ENCODE measurements around the gene NFYC. TPM values are rescaled to one million over a fixed set of nuclear protein-coding genes. Genes with fewer than 3 reads are reported as not detected.

Gene NFYC
- total and polyA plus RNA-seq, 7 donors = 45.8 to 69.0 (median 58.6) TPM

DNA sequence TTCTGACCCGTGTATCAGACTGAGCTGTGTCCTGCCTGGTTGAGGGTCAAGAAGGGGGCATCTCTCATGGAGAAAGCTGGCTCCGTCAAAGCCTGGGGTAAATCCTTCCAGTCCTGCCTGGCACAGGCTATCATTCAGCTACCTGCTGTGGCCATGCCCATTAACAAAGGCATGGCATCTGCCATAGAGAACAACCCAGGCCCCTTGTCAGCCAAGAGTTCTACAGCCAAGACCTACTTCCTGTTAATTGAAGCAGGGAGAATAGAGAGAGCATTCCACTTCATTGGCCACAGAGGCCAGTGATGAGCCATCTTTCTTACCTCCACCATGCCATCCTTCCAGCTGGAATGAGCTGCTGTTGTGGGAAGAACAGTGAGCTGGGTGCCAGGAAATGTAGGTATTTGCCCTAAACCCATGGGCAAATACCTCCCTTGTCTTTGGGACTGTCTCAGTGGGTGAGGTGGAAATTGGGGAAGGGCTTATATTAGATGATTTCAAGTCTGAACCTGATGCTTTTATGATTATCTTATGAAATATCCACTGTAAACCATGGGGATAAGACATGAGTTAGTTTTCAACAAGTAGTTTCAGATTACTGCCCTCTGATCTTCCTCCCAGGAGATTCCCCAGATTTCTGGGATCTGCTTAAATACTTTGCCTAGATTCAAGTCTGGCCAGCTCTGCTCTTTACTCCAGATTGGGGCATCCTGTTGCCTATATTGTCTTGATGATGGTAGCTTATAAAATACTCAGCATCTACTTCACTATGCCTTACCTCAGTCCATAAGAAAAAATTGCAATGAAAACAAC lies 80.8 kb downstream of the NFYC start:
- Histone ChIP-seq H3K36me3 (ENCODE audit: insufficient read depth in 1 of 2, low read depth in 1 of 2) (peaks cover 0 to 56% of the 10 kb centered on the region in 2 donors), H3K4me3 (no peak overlapping the region), H3K27me3 (ENCODE audit: insufficient read depth in 3 of 3, low read length in 2 of 3) (no peaks in the 10 kb centered on the region), H3K27ac (no peak overlapping the region), H3K4me1 (peaks cover 24% of the 10 kb centered on the region), H3K9me3 (peaks cover 5% of the 10 kb centered on the region)
- DNase-seq (no peak), ATAC-seq (no peak)
- intact Hi-C loops (cut with DNase I) = loop anchor here (2.0 to 10.0 kb wide), 4 partner anchors 78 to 182 kb away; no protein-coding TSS in a partner anchor
- TF ChIP-seq, protein P1, sequence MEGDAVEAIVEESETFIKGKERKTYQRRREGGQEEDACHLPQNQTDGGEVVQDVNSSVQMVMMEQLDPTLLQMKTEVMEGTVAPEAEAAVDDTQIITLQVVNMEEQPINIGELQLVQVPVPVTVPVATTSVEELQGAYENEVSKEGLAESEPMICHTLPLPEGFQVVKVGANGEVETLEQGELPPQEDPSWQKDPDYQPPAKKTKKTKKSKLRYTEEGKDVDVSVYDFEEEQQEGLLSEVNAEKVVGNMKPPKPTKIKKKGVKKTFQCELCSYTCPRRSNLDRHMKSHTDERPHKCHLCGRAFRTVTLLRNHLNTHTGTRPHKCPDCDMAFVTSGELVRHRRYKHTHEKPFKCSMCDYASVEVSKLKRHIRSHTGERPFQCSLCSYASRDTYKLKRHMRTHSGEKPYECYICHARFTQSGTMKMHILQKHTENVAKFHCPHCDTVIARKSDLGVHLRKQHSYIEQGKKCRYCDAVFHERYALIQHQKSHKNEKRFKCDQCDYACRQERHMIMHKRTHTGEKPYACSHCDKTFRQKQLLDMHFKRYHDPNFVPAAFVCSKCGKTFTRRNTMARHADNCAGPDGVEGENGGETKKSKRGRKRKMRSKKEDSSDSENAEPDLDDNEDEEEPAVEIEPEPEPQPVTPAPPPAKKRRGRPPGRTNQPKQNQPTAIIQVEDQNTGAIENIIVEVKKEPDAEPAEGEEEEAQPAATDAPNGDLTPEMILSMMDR (IDR thresholded peaks at IDR 0.05) = no peak
- WGBS, 3 donors = 55 to 78% (median 75%) methylated on average over 2 of the region's 2 CpGs

DNA sequence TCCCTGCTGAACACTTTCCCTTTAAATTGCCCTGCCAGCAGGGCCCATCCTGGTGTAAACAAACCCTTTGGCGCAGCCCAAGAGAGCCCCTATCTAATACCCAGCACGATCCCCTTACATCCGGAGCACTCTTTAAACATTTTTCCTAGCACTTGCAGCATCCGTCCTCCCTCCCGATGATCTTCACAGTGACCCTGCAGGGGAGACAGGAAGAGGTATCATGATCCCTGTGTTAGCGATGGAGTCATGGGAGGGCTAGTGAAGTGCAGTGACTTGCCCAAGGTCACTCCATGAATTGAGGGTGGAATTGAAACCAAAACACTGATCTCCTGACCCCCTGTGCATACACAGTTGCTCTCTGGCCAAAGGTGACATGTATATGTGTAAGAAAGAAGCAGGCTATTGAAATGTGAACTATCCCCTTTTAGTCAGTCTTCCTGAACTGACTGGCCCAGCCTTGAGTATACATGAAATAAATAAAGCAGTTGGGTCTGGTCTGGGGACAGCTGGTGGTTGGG lies 82.3 kb downstream of the NFYC start:
- H3K4me1 ChIP-seq = peaks cover 14% of the 10 kb centered on the region
- no peaks in the 10 kb centered on the region for H3K27me3 ChIP-seq (ENCODE audit: insufficient read depth in 3 of 3, low read length in 2 of 3)
- intact Hi-C loops (cut with DNase I) = loop anchor here (2.0 to 10.0 kb wide), 4 partner anchors 77 to 181 kb away; no protein-coding TSS in a partner anchor
- peaks cover 5% of the 10 kb centered on the region for H3K9me3 ChIP-seq
- 26 to 56% (median 47%) methylated on average over 6 of the region's 6 CpGs for WGBS, 3 donors
- ATAC-seq (peak in 1 of 4 donors; percentile 9), DNase-seq (no peak)
- TF ChIP-seq, protein P1 (IDR thresholded peaks at IDR 0.05) = no peak
- peak overlapping the region; percentile 24 for H3K27ac ChIP-seq
- no peak overlapping the region for H3K4me3 ChIP-seq
- peaks cover 0 to 41% of the 10 kb centered on the region in 2 donors for H3K36me3 ChIP-seq (ENCODE audit: insufficient read depth in 1 of 2, low read depth in 1 of 2)

DNA sequence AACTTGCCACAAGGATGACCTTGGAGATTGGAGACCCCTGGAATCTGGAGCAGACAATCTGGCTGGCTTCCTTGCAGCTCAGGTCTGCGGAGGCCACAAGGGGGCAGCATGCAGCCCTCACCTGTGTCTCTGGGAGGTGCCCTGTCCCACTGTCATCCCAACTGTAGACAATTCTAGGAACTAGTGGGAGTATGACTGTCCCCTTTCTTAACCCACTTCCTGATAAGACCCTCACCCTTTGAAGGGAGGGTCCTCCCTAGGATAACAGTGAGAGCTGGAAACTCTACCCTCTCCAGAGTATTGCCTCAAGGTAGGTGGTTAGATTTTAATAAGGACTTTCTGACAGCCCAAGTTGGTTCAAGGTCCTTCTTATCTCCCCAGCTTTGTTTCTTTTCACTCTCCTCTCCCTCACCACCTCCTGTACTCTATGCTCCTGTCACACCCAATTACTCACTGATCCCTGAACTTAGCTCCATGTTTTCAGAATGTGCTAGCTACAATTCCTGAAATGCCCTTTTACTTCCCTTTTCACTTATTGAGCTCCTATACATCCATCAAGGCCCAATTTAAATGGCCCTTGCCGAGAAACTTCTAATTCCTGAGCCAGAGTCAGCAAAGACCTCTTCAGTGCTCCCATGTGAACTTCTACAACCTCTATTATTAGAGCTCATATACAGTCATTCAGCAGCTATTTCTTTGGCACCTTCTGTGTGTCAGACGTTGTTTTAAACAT lies 82.9 kb downstream of the NFYC start:
- peaks cover 0 to 35% of the 10 kb centered on the region in 2 donors for H3K36me3 ChIP-seq (ENCODE audit: insufficient read depth in 1 of 2, low read depth in 1 of 2)

More for the DNA sequence above, 82.9 kb downstream of the NFYC start:
- intact Hi-C loops (cut with DNase I) = loop anchor here (5.0 to 10.0 kb wide), 3 partner anchors 150 to 180 kb away; no protein-coding TSS in a partner anchor
- DNase-seq (peak in 1 of 2 donors; percentile 77), ATAC-seq (peak; percentile 70 to 76 (median 72))
- TF ChIP-seq, protein P1 (IDR thresholded peaks at IDR 0.05) = peak; percentile 82
- Histone ChIP-seq H3K4me1 (peaks cover 8% of the 10 kb centered on the region), H3K4me3 (no peak overlapping the region), H3K9me3 (peaks cover 5% of the 10 kb centered on the region), H3K27ac (no peak overlapping the region), H3K27me3 (ENCODE audit: insufficient read depth in 3 of 3, low read length in 2 of 3) (no peaks in the 10 kb centered on the region)
- WGBS, 3 donors = 28 to 40% (median 28%) methylated on average over 3 of the region's 3 CpGs

All from psoas muscle (tissue), 8 donors.